ENCODE data around the gene LGR5.

The LGR5 gene

GRCh38 chr12:71441836-71442566 lies 2.4 kb downstream of the LGR5 start:
- TF ChIP-seq SPI1 (IDR thresholded peaks at IDR 0.05; ENCODE audit: borderline replicate concordance, low read depth) (no peak), GABPA (IDR thresholded peaks at IDR 0.05; ENCODE audit: low read depth) (no peak), POLR2AphosphoS5 (IDR thresholded peaks at IDR 0.05; ENCODE audit: low read depth) (no peak), CTCF (IDR thresholded peaks at IDR 0.05; ENCODE audit: insufficient read depth, low read length) (no peak), REST (IDR thresholded peaks at IDR 0.05; ENCODE audit: insufficient replicate concordance, low read depth) (no peak)
- DNase-seq (ENCODE audit: low read depth in 1 of 2, low spot score in 1 of 2), result no peak
- Histone ChIP-seq H3K27ac (replicated peaks) (no peak overlapping the region), H3K27me3 (ENCODE audit: insufficient read depth, poor library complexity, severe bottlenecking) (peaks cover 48% of the 10 kb centered on the region), H3K4me3 (replicated peaks; ENCODE audit: insufficient read depth, low read length) (no peak overlapping the region)

GRCh38 chr12:71442567-71442931 lies 3.0 kb downstream of the LGR5 start:
- H3K4me3 ChIP-seq (replicated peaks; ENCODE audit: insufficient read depth, low read length), result no peak overlapping the region
- peaks cover 48% of the 10 kb centered on the region for H3K27me3 ChIP-seq (ENCODE audit: insufficient read depth, poor library complexity, severe bottlenecking)
- no peak for DNase-seq (ENCODE audit: low read depth in 1 of 2, low spot score in 1 of 2)
- no peak for TF ChIP-seq GABPA (IDR thresholded peaks at IDR 0.05; ENCODE audit: low read depth)
- no peak for TF ChIP-seq SPI1 (IDR thresholded peaks at IDR 0.05; ENCODE audit: borderline replicate concordance, low read depth)
- no peak for TF ChIP-seq POLR2AphosphoS5 (IDR thresholded peaks at IDR 0.05; ENCODE audit: low read depth)
- no peak for TF ChIP-seq CTCF (IDR thresholded peaks at IDR 0.05; ENCODE audit: insufficient read depth, low read length)
- TF ChIP-seq REST (IDR thresholded peaks at IDR 0.05; ENCODE audit: insufficient replicate concordance, low read depth), result no peak
- no peak overlapping the region for H3K27ac ChIP-seq (replicated peaks)

GRCh38 chr12:71445071-71445470 lies 5.5 kb downstream of the LGR5 start:
- no peak for DNase-seq (ENCODE audit: low read depth in 1 of 2, low spot score in 1 of 2)
- Histone ChIP-seq H3K27me3 (ENCODE audit: insufficient read depth, poor library complexity, severe bottlenecking) (peaks cover 26% of the 10 kb centered on the region), H3K27ac (replicated peaks) (no peak overlapping the region), H3K4me3 (replicated peaks; ENCODE audit: insufficient read depth, low read length) (no peak overlapping the region)
- TF ChIP-seq GABPA (IDR thresholded peaks at IDR 0.05; ENCODE audit: low read depth) (no peak), POLR2AphosphoS5 (IDR thresholded peaks at IDR 0.05; ENCODE audit: low read depth) (no peak), REST (IDR thresholded peaks at IDR 0.05; ENCODE audit: insufficient replicate concordance, low read depth) (no peak), SPI1 (IDR thresholded peaks at IDR 0.05; ENCODE audit: borderline replicate concordance, low read depth) (no peak), CTCF (IDR thresholded peaks at IDR 0.05; ENCODE audit: insufficient read depth, low read length) (no peak)
